22Rv1 (cell line): ENCODE results near the gene BTD.

Experiments used
- CTCF ChIP-seq: fragments of 450-650 bp; IDR thresholded peaks from 2 replicates; pipeline ENCODE4 v1.5.1; 2017; ENCODE audit warnings: mild to moderate bottlenecking
- ZFX ChIP-seq: fragments of 450-650 bp; IDR thresholded peaks from 2 replicates; pipeline ENCODE4 v1.6.1; 2017; ENCODE audit warnings: antibody characterized with exemption, borderline replicate concordance

- TF ChIP-seq CTCF = no peak
- no peak for TF ChIP-seq ZFX
These were observed 49.9 kb downstream of the BTD start for GRCh38 chr3:15651396-15651795.
